A549 (cell line): ENCODE measurements around the gene SERINC3.

Experiments used
- POLR2AphosphoS2 ChIP-seq: conservative IDR thresholded peaks from 2 replicates; pipeline ENCODE4 v1.6.1; 2012; ENCODE audit warnings: low read length, improper control_type of control experiment, inconsistent platforms
- RAD21 ChIP-seq, 2 experiments: fragments of >200 bp in 1 of 2; sonication (Bioruptor Twin) in 1 of 2; formaldehyde crosslinking in 1 of 2; IDR thresholded peaks in 1 of 2; conservative IDR thresholded peaks in 1 of 2; 2 replicates in 1 of 2; 3 replicates in 1 of 2; pipeline ENCODE4 v1.6.1; 2012 to 2018; ENCODE audit warnings: inconsistent platforms in 1 of 2
- ZFP36 ChIP-seq: fragments of 450-650 bp; IDR thresholded peaks from 2 replicates; pipeline ENCODE4 v1.6.1; 2014; ENCODE audit warnings: borderline replicate concordance; ENCODE audit not compliant: partially characterized antibody
- TF ChIP-seq, protein P1 (sequence below): fragments of 200-600 bp; sonication (generic); IDR thresholded peaks from 2 replicates; pipeline ENCODE4 v1.6.1; 2016; ENCODE audit warnings: antibody characterized with exemption, mild to moderate bottlenecking, moderate library complexity
- TF ChIP-seq, protein P2 (sequence below): fragments of >200 bp; sonication (Bioruptor Twin); formaldehyde crosslinking; IDR thresholded peaks from 3 replicates; pipeline ENCODE4 v1.5.1; 2016

DNA sequence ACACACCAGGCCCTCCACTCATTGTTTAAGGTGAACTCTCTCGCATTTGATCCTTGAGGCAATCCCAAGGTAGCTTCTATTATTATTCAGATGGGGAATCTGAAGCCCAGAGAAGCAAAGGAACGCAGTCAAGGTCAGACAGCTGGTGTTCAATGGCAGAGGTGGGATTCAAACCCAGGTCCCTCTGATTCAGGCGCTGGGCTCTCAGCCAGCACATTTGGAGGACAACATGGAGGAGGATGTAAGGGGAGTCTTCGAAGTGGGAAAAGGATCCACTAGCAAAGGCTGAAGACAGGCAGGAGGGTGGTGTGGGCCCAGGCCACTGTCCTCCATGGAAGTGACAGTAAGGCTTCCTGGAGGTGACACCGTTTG, 60.1 kb downstream of the SERINC3 start:
- TF ChIP-seq, protein P1, sequence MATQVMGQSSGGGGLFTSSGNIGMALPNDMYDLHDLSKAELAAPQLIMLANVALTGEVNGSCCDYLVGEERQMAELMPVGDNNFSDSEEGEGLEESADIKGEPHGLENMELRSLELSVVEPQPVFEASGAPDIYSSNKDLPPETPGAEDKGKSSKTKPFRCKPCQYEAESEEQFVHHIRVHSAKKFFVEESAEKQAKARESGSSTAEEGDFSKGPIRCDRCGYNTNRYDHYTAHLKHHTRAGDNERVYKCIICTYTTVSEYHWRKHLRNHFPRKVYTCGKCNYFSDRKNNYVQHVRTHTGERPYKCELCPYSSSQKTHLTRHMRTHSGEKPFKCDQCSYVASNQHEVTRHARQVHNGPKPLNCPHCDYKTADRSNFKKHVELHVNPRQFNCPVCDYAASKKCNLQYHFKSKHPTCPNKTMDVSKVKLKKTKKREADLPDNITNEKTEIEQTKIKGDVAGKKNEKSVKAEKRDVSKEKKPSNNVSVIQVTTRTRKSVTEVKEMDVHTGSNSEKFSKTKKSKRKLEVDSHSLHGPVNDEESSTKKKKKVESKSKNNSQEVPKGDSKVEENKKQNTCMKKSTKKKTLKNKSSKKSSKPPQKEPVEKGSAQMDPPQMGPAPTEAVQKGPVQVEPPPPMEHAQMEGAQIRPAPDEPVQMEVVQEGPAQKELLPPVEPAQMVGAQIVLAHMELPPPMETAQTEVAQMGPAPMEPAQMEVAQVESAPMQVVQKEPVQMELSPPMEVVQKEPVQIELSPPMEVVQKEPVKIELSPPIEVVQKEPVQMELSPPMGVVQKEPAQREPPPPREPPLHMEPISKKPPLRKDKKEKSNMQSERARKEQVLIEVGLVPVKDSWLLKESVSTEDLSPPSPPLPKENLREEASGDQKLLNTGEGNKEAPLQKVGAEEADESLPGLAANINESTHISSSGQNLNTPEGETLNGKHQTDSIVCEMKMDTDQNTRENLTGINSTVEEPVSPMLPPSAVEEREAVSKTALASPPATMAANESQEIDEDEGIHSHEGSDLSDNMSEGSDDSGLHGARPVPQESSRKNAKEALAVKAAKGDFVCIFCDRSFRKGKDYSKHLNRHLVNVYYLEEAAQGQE, result no peak
- TF ChIP-seq, protein P2, sequence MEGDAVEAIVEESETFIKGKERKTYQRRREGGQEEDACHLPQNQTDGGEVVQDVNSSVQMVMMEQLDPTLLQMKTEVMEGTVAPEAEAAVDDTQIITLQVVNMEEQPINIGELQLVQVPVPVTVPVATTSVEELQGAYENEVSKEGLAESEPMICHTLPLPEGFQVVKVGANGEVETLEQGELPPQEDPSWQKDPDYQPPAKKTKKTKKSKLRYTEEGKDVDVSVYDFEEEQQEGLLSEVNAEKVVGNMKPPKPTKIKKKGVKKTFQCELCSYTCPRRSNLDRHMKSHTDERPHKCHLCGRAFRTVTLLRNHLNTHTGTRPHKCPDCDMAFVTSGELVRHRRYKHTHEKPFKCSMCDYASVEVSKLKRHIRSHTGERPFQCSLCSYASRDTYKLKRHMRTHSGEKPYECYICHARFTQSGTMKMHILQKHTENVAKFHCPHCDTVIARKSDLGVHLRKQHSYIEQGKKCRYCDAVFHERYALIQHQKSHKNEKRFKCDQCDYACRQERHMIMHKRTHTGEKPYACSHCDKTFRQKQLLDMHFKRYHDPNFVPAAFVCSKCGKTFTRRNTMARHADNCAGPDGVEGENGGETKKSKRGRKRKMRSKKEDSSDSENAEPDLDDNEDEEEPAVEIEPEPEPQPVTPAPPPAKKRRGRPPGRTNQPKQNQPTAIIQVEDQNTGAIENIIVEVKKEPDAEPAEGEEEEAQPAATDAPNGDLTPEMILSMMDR, result no peak
- no peak for TF ChIP-seq RAD21 (conservative IDR thresholded peaks at IDR 0.05 in 1 of 2, IDR thresholded peaks at IDR 0.05 in 1 of 2)
- no peak for TF ChIP-seq POLR2AphosphoS2
- TF ChIP-seq ZFP36, result no peak
